NCI-H2029 (cell line): ENCODE results near the gene SSTR3.

ENCODE experiments used
- DNase-seq: peaks from one replicate; lab custom pipeline; 2025; lab: John Stamatoyannopoulos, UW

SSTR3 gene

GRCh38 chr22:37229012-37229804 is 16.9 kb upstream of the SSTR3 start:
- no peak for DNase-seq

GRCh38 chr22:37228106-37229011 is 16.1 kb upstream of the SSTR3 start:
- no peak for DNase-seq

GRCh38 chr22:37226514-37226913 is 14.2 kb upstream of the SSTR3 start:
- no peak for DNase-seq

GRCh38 chr22:37226087-37226486 is 13.8 kb upstream of the SSTR3 start:
- DNase-seq, result no peak

GRCh38 chr22:37225481-37225880 is 13.2 kb upstream of the SSTR3 start:
- DNase-seq, result no peak

- DNase-seq, result no peak
These were observed 12.6 kb upstream of the SSTR3 start for GRCh38 chr22:37224757-37225420.

- no peak for DNase-seq
These were observed 11.8 kb upstream of the SSTR3 start for GRCh38 chr22:37223965-37224551.

GRCh38 chr22:37222440-37222971 is 10.2 kb upstream of the SSTR3 start:
- DNase-seq, result no peak

- DNase-seq, result no peak
These were observed 9.4 kb upstream of the SSTR3 start for GRCh38 chr22:37221424-37222333.

- no peak for DNase-seq
These were observed 8.3 kb upstream of the SSTR3 start for GRCh38 chr22:37220543-37220981.

GRCh38 chr22:37219533-37219932 is 7.3 kb upstream of the SSTR3 start:
- DNase-seq, result no peak

- no peak for DNase-seq
These were observed 6.6 kb upstream of the SSTR3 start for GRCh38 chr22:37218771-37219411.

GRCh38 chr22:37218399-37218770 is 6.1 kb upstream of the SSTR3 start:
- DNase-seq, result no peak

- DNase-seq, result no peak
These were observed 3.6 kb upstream of the SSTR3 start for GRCh38 chr22:37215890-37216289.

- DNase-seq, result no peak
These were observed 2.4 kb upstream of the SSTR3 start for GRCh38 chr22:37214731-37215030.

GRCh38 chr22:37213941-37214730 is 1.9 kb upstream of the SSTR3 start:
- no peak for DNase-seq

GRCh38 chr22:37213218-37213855 is 1.1 kb upstream of the SSTR3 start:
- no peak for DNase-seq

- DNase-seq, result no peak
These were observed 457 bp downstream of the SSTR3 start for GRCh38 chr22:37211866-37212173.

- no peak for DNase-seq
These were observed 1.0 kb downstream of the SSTR3 start for GRCh38 chr22:37211075-37211865.
